HG03432 (cell line): ENCODE results near the gene NEK5.
"Not testable (repeated sequence)": the region's sequence is repeated elsewhere in the genome, so short reads cannot be mapped to it uniquely, and the experiment has no call there.

Source experiments
- ATAC-seq: cut with Tn5 transposase; IDR thresholded peaks from one replicate; pipeline ENCODE4 v1.9.1; 2021; ENCODE audit warnings: mild to moderate bottlenecking, moderate library complexity; ENCODE audit not compliant: unreplicated experiment

NEK5 gene

GRCh38 chr13:52070929-52071523 lies 57.8 kb downstream of the NEK5 start:
- ATAC-seq = no peak

- no peak for ATAC-seq
These were observed 61.6 kb downstream of the NEK5 start for GRCh38 chr13:52067237-52067636.

- ATAC-seq = no peak
These were observed 67.3 kb downstream of the NEK5 start for GRCh38 chr13:52061587-52061986.

GRCh38 chr13:52061064-52061463 lies 67.8 kb downstream of the NEK5 start:
- ATAC-seq = not testable (repeated sequence)

GRCh38 chr13:52053460-52053859 lies 75.4 kb downstream of the NEK5 start:
- ATAC-seq = no peak

- no peak for ATAC-seq
These were observed 77.5 kb downstream of the NEK5 start for GRCh38 chr13:52051400-52051799.

- ATAC-seq = no peak
These were observed 80.4 kb downstream of the NEK5 start for GRCh38 chr13:52048516-52048915.

GRCh38 chr13:52047463-52047862 lies 81.4 kb downstream of the NEK5 start:
- ATAC-seq = no peak

- ATAC-seq = no peak
These were observed 85.2 kb downstream of the NEK5 start for GRCh38 chr13:52043675-52044074.

GRCh38 chr13:52036037-52036436 lies 92.8 kb downstream of the NEK5 start:
- ATAC-seq = no peak

GRCh38 chr13:52034616-52035226 lies 94.2 kb downstream of the NEK5 start:
- no peak for ATAC-seq

GRCh38 chr13:52033039-52033438 lies 95.8 kb downstream of the NEK5 start:
- peak; percentile 64 for ATAC-seq

GRCh38 chr13:52030401-52030800 lies 98.5 kb downstream of the NEK5 start:
- ATAC-seq = not testable (repeated sequence)

GRCh38 chr13:52029569-52029968 lies 99.3 kb downstream of the NEK5 start:
- no peak for ATAC-seq

GRCh38 chr13:52027832-52028231 lies 101.0 kb downstream of the NEK5 start:
- no peak for ATAC-seq

GRCh38 chr13:52026246-52026626 lies 102.6 kb downstream of the NEK5 start:
- no peak for ATAC-seq

- no peak for ATAC-seq
These were observed 103.2 kb downstream of the NEK5 start for GRCh38 chr13:52025475-52026245.

GRCh38 chr13:52024481-52024880 lies 104.4 kb downstream of the NEK5 start, which contains the start of gene UTP14C:
TSS of gene UTP14C (plus strand) at chr13:52024691. CDS start at chr13:52028805, 4,114 bp downstream.
- no peak for ATAC-seq

- no peak for ATAC-seq
These were observed 106.5 kb downstream of the NEK5 start for GRCh38 chr13:52022356-52022755.

GRCh38 chr13:52020191-52020590 lies 108.7 kb downstream of the NEK5 start:
- ATAC-seq = no peak

GRCh38 chr13:52016296-52016695 lies 112.6 kb downstream of the NEK5 start:
- ATAC-seq = no peak

GRCh38 chr13:52012512-52012836 lies 116.4 kb downstream of the NEK5 start:
- no peak for ATAC-seq
